ENCODE measurements around the gene CALML4.
"Not testable (repeated sequence)": the region's sequence is repeated elsewhere in the genome, so short reads cannot be mapped to it uniquely, and the experiment has no call there.

Gene CALML4

GRCh38 chr15:68188647-68189046, 16.5 kb downstream of the CALML4 start:
- no peak for DNase-seq

GRCh38 chr15:68187559-68187958, 17.6 kb downstream of the CALML4 start:
- no peak for DNase-seq

GRCh38 chr15:68186671-68187397, 18.3 kb downstream of the CALML4 start:
- DNase-seq, result no peak

GRCh38 chr15:68184616-68185480, 20.3 kb downstream of the CALML4 start:
- no peak for DNase-seq

DNA sequence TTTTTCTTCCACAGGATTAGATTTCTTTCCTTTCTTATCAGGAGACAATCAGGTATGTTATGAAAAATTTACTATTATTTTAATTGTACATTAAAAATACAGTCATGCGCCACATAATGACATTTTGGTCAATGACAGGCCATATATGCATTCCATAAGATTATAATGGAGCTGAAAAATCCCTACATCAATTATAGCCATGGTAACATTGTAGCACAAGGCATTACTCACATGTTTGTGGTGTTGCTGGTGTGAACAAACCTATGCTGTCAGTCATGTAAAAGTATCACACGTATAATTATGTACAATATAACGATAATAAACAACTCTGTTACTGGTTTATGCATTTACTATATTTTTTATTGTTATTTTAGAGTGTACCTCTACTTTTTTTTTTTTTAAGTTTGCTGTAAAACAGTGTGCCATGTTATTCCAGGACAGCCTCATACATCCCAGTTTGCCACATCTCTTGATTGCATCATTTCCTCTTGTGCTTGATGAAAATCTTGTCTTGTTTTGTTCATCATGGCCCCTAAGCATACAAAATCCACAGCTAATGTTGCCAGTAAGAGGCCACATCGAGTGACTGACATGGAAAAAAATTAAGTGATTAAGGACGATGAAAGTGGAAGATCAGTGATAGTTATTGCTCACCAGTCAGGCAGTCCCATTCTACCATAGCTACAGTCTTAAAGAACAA, 21.4 kb downstream of the CALML4 start:
- DNase-seq, result no peak

DNA sequence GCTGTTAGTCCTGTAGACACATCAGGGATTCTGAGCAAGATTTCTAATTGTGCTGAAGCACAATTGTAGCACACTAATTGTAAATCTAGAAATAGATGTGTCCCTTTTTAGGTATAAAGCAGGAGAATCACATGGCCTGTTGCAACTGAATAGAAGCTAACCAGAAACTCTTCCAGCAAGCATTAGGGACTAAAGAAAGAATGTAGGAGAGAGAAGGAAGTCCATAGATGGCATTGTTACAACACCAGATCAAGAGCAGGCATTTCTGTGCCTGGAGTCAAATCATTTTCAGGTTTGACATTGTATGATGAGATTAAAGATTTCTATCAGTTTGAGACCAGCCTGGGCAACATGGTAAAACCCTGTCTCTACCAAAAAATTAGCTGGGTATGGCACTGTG, 27.4 kb downstream of the CALML4 start:
- no peak for DNase-seq

DNA sequence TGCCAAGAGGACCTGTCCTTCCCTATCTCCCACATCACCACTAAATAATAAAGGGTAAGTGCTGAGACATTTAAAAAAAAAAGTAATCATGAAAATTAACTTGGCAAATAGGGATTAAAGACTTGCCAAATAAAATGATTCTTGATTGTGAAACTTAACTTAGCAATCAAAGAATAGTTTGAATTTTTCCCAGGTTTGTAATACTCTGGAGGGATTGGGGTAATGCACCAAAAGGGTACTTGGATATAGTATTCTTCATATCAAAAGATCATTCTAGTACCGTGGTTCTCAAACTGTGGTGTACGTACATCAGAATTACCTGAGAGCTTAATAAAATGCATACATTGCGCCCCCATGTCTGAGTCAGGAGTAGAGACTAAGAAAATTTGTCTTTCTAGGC, 28.5 kb downstream of the CALML4 start:
- no peak for DNase-seq

DNA sequence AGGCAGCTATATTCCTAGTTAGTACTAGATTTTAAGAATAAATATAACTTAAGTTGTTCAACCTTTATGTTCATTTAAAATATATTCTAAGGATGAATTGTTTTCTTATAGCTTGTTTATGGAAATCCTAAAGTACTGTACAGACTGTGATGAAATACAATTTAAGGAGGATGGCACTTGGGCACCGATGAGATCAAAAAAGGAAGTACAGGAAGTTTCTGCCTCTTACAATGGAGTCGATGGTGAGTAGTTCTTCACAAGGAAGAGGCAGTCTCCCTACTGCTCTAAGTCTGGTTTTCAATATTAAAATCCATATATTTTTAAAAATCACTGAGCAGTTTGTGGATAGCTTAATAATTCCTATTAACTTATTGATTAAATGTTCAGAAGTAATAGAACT, 29.6 kb downstream of the CALML4 start:
- DNase-seq, result no peak

- no peak for DNase-seq
Measured at GRCh38 chr15:68173119-68173518, 32.0 kb downstream of the CALML4 start.

DNA sequence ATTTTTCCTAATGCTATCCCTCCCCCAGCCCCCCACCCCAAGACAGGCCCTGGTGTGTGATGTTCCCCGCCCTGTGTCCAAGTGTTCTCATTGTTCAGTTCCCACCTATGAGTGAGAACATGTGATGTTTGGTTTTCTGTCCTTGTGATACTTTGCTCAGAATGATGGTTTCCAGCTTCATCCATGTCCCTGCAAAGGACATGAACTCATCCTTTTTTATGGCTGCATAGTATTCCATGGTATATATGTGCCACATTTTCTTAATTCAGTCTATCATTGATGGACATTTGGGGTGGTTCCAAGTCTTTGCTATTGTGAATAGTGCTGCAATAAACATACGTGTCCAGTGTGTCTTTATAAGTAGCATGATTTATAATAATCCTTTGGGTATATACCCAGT, 33.1 kb downstream of the CALML4 start:
- DNase-seq, result not testable (repeated sequence)

- no peak for DNase-seq
Measured at GRCh38 chr15:68166847-68167246, 38.3 kb downstream of the CALML4 start.

DNA sequence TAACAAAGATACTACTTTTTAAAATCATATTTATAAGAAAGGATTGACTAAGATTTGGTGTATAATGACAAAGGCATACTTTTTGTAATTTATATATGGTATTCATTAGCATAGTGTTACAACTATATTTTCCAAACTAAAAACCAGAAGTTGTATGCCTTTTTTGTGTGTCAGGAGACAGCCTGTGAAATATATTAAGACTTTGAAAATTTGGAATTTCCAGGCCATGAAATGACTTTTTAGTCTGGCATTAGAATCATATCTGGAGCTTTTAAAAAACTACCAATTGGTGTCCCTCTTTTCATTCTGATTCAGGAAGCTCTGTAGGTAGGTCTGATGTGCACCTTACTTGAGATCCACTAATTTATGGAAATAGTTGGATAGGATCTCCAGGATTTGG, 41.9 kb downstream of the CALML4 start:
- no peak for DNase-seq

- no peak for DNase-seq
Measured at GRCh38 chr15:68158046-68158628, 47.0 kb downstream of the CALML4 start.

- no peak for DNase-seq
Measured at GRCh38 chr15:68157074-68157473, 48.1 kb downstream of the CALML4 start.

DNA sequence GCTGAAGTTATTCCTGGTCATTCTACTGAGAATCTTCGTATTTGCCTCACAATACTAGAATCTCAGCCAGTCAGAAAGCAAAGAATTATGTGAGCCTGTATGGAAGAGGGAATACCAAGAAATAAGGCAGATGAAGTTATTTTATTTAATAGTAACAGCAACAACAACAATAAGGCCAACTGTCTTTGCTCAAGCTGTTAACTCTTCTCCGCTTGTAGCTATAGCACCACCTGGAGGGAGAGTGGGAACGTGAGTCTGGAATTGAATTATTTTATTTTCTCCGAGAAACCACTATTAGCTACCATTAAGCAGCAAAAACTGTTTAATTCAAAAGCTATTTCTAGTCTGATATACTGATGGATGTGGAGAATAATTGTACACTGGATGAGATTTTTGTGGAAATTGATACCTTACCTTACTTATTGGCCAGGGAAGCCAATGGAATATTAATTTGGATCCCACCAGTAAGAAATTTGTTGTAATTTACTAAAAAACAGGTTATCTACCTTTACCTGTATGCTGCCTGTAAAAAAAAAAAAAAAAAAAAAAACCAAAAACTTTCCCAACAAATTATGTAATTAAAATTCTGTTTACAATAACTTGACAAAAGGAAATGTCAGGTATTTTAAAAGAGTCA, 50.1 kb downstream of the CALML4 start:
- DNase-seq, result peak in 1 of 2 donors; percentile 37

DNA sequence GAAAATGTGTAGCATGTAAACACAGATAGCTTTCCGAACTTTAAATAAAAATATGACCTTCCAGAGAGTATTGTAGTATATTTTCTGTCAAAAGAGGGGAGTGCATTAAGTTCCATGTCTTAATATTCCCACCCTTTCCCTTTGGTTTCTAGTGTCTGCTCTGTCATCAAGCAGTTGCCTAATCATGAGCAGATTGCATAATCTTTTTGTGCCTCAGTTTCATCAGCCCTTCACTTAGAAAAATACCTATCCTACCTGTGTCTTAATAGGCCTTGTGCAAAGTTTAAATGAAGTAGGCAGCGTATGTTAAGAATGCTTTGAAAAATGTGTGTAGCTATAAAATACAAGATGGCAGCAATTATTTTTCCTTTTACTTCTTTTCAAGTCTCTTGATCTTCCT, 52.8 kb downstream of the CALML4 start:
- no peak for DNase-seq

DNA sequence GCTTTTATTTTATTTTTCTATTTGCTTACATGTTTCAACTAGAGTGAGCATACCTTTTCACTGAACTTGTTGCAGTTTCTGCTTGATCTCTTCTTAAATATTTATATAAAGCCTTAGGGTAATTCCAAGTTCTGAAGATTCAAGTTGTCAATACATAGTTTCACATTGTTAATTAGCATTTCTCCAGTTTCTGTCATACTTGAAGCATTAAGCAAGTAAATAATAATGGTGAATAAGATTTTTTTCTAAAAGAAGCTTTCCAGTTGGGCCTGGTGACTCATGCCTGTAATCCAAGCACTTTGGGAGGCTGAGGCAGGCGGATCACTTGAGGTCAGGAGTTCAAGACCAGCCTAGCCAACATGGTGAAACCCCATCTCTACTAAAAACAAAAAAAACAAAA, 53.9 kb downstream of the CALML4 start:
- no peak for DNase-seq

DNA sequence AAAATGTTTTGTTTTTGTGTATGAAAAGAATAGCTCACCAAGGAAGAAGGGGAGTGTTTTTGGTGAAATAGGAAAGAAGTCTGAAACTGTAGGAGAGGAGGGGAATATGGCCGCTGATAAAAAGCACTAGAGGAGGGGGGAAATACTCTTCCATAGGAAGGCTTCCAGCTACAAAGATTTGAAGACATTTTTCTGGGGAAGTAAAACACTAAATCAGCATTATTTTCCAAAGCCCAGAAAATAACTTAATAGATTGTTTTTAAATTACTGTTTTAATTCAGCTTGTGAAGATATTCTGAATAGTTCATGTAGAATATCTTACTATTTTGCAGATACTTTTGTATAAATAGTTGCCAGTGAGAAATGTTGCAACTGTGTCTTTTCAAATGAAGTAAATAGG, 54.9 kb downstream of the CALML4 start:
- no peak for DNase-seq

- no peak for DNase-seq
Measured at GRCh38 chr15:68149059-68149458, 56.1 kb downstream of the CALML4 start.

GRCh38 chr15:68148039-68148438, 57.1 kb downstream of the CALML4 start:
- no peak for DNase-seq

DNA sequence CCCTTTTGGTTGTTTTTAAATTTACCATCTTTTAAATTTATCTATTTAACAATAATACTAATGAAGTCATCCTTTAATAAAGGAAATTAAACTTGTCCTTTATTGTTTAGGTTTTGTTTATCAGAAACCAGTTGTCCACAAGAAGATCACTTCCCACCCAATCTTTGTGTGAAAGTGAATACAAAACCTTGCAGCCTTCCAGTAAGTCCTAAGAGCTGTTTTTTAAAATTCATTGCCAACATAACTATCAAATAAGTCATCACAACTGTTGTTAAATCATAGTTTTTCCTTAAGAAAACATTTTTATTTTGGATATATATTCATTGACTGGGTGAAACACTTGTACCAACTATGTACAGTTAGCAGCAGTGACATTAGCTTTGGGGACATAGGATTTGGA, 59.4 kb downstream of the CALML4 start:
- no peak for DNase-seq

- no peak for DNase-seq
Measured at GRCh38 chr15:68143785-68144184, 61.3 kb downstream of the CALML4 start.

- DNase-seq, result no peak
Measured at GRCh38 chr15:68143129-68143528, 62.0 kb downstream of the CALML4 start.
